HepG2 (cell line): ENCODE results near the gene NPB. TPM values are rescaled to one million over a fixed set of nuclear protein-coding genes. Genes with fewer than 3 reads are reported as not detected.

Experiments used
- ATAC-seq: fragments of 200-7000 bp; cut with Tn5 transposase; 3 replicates; pipeline ENCODE4 v1.9.1; 2020; ENCODE audit warnings: mild to moderate bottlenecking, moderate library complexity
- BruUV-seq: library from RNA; stranded (reverse); fragments of 400-500 nt; replicated peaks from 2 replicates; lab custom pipeline; 2021; lab: Mats Ljungman, UMichigan
- CTCF ChIA-PET: fragments of 300-600 bp; formaldehyde crosslinking; extraction: SDS; loops from one replicate; lab custom pipeline; 2021; ENCODE audit warnings: low total read pairs, inconsistent platforms, low intra/inter-chr PET ratio; lab: Yijun Ruan, JAX
- POLR2A ChIA-PET: fragments of 350-600 bp; sonication (Branson Sonifier 250); formaldehyde crosslinking; loops from one replicate; lab custom pipeline; 2020; ENCODE audit warnings: antibody characterized with exemption, inconsistent platforms; lab: Yijun Ruan, JAX
- DNase-seq: peaks from one replicate; pipeline ENCODE4 v3.0.0-alpha.2; 2015; ENCODE audit warnings: low spot score
- FAIRE-seq: peaks from 3 replicates; lab custom pipeline; 2011; peaks lifted over from hg19 to GRCh38; lab: Jason Lieb, UNC
- H2AFZ ChIP-seq: one replicate; pipeline ENCODE4 v1.6.1; 2011; ENCODE audit warnings: low read length, inconsistent platforms
- H3K27ac ChIP-seq: fragments of 300-600 bp; 3 replicates; pipeline ENCODE4 v1.8.0; 2011; ENCODE audit warnings: mixed run types, mild to moderate bottlenecking, mixed read lengths, low read length, inconsistent platforms; ENCODE audit not compliant: insufficient read depth; ENCODE audit errors: extremely low read length
- H3K27me3 ChIP-seq, 2 experiments: fragments of 200-600 bp in 1 of 2; 2 replicates in 1 of 2; 3 replicates in 1 of 2; pipeline versions ENCODE4 v1.6.0 to v1.8.0; 2011; ENCODE audit warnings: low read length in 2 of 2, mild to moderate bottlenecking in 2 of 2, moderate library complexity in 2 of 2, inconsistent platforms in 1 of 2; ENCODE audit not compliant: insufficient read depth in 2 of 2, control insufficient read depth in 1 of 2
- H3K36me3 ChIP-seq, 2 experiments: fragments of 200-600 bp in 1 of 2; replicated peaks in 1 of 2; 2 replicates in 1 of 2; 3 replicates in 1 of 2; pipeline versions ENCODE4 v1.5.1 to v1.8.0; 2011; ENCODE audit warnings: low read length in 2 of 2, inconsistent platforms in 1 of 2; ENCODE audit not compliant: insufficient read depth in 2 of 2, control insufficient read depth in 1 of 2
- H3K4me1 ChIP-seq: 2 replicates; pipeline ENCODE4 v1.5.1; 2012; ENCODE audit warnings: low read length, inconsistent platforms; ENCODE audit not compliant: insufficient read depth
- H3K4me2 ChIP-seq: 2 replicates; pipeline ENCODE4 v1.6.0; 2011; ENCODE audit warnings: low read depth, low read length, inconsistent platforms
- H3K4me3 ChIP-seq, 3 experiments: fragments of 200-600 bp in 1 of 3; sonication (generic), shearing (Covaris generic) in 1 of 3; replicated peaks in 1 of 3; 2 replicates each; pipeline ENCODE4 v1.5.1; 2011 to 2016; ENCODE audit warnings: low read length in 3 of 3, inconsistent platforms in 2 of 3, low read depth in 2 of 3, mild to moderate bottlenecking in 2 of 3, control low read depth in 1 of 3, mixed read lengths in 1 of 3; ENCODE audit not compliant: insufficient read depth in 1 of 3
- H3K79me2 ChIP-seq: one replicate; pipeline ENCODE4 v1.6.1; 2011; ENCODE audit warnings: low read length, inconsistent platforms; ENCODE audit not compliant: insufficient read depth
- H3K9ac ChIP-seq: 2 replicates; pipeline ENCODE4 v1.6.0; 2011; ENCODE audit warnings: mild to moderate bottlenecking, low read depth, low read length, inconsistent platforms; ENCODE audit not compliant: insufficient read depth
- H3K9me3 ChIP-seq: 2 replicates; pipeline ENCODE4 v1.5.1; 2012; ENCODE audit warnings: mild to moderate bottlenecking, low read length
- H4K20me1 ChIP-seq: 2 replicates; pipeline ENCODE4 v1.6.0; 2011; ENCODE audit warnings: inconsistent platforms, mild to moderate bottlenecking, low read length, moderate library complexity; ENCODE audit not compliant: insufficient read depth
- ADNP ChIP-seq: sonication (generic); formaldehyde crosslinking; IDR thresholded peaks from 2 replicates; pipeline ENCODE4 v1.4.0; 2020; ENCODE audit warnings: missing genetic modification reagents
- ATF7-NPFF ChIP-seq: sonication (generic); formaldehyde crosslinking; IDR thresholded peaks from 2 replicates; pipeline ENCODE4 v1.8.1; 2023; ENCODE audit warnings: mild to moderate bottlenecking, low read depth, missing genetic modification reagents, moderate library complexity
- CENPT ChIP-seq: sonication (generic); formaldehyde crosslinking; IDR thresholded peaks from 2 replicates; pipeline ENCODE4 v1.8.0; 2022; ENCODE audit warnings: low read depth, mild to moderate bottlenecking, moderate library complexity, missing genetic modification reagents
- KDM4B ChIP-seq: sonication (generic); formaldehyde crosslinking; IDR thresholded peaks from 2 replicates; pipeline ENCODE4 v1.4.0; 2020; ENCODE audit warnings: missing genetic modification reagents
- LCORL ChIP-seq, 2 experiments: fragments of 450-650 bp in 1 of 2; sonication (generic) in 1 of 2; formaldehyde crosslinking in 1 of 2; IDR thresholded peaks; 2 replicates each; pipeline versions ENCODE4 v1.5.0 to v1.6.1; 2017 to 2020; ENCODE audit warnings: antibody characterized with exemption in 1 of 2, missing genetic modification reagents in 1 of 2
- MYPOP ChIP-seq: sonication (generic); formaldehyde crosslinking; IDR thresholded peaks from 2 replicates; pipeline ENCODE4 v1.8.1; 2023; ENCODE audit warnings: mild to moderate bottlenecking, moderate library complexity, missing genetic modification reagents
- PTBP1 ChIP-seq: fragments of 200-400 bp; formaldehyde crosslinking; IDR thresholded peaks from 2 replicates; pipeline ENCODE4 v1.6.1; 2018; ENCODE audit warnings: low read length, low read depth; ENCODE audit not compliant: poor library complexity, severe bottlenecking
- SNAPC4 ChIP-seq: sonication (generic); formaldehyde crosslinking; IDR thresholded peaks from 2 replicates; pipeline ENCODE4 v1.4.0; 2020; ENCODE audit warnings: mild to moderate bottlenecking, missing genetic modification reagents
- SP5 ChIP-seq: IDR thresholded peaks from 2 replicates; pipeline ENCODE4 v1.6.1; 2016; ENCODE audit warnings: low read depth, borderline replicate concordance
- ZBTB14 ChIP-seq: sonication (generic); formaldehyde crosslinking; IDR thresholded peaks from 2 replicates; pipeline ENCODE4 v1.4.0; 2020; ENCODE audit warnings: missing genetic modification reagents
- ZNF234 ChIP-seq: sonication (generic); formaldehyde crosslinking; conservative IDR thresholded peaks from 2 replicates; pipeline ENCODE4 v1.5.1; 2020; ENCODE audit warnings: mild to moderate bottlenecking, missing genetic modification reagents
- ZNF354B ChIP-seq: sonication (generic); formaldehyde crosslinking; IDR thresholded peaks from 2 replicates; pipeline ENCODE4 v1.8.0; 2022; ENCODE audit warnings: mild to moderate bottlenecking, missing genetic modification reagents
- ZNF564 ChIP-seq: sonication (generic); formaldehyde crosslinking; IDR thresholded peaks from 2 replicates; pipeline ENCODE4 v1.8.1; 2023; ENCODE audit warnings: mild to moderate bottlenecking, missing genetic modification reagents
- ZNF614 ChIP-seq: IDR thresholded peaks from 2 replicates; pipeline ENCODE4 v1.6.1; 2018; ENCODE audit warnings: missing biosample characterization, missing genetic modification reagents, inconsistent platforms, borderline replicate concordance
- ZNF766 ChIP-seq: sonication (generic); formaldehyde crosslinking; IDR thresholded peaks from 2 replicates; pipeline ENCODE4 v1.5.0; 2020; ENCODE audit warnings: missing genetic modification reagents, borderline replicate concordance
- ZNF781 ChIP-seq: sonication (generic); formaldehyde crosslinking; IDR thresholded peaks from 2 replicates; pipeline ENCODE4 v1.5.1; 2020; ENCODE audit warnings: borderline replicate concordance, mild to moderate bottlenecking, missing genetic modification reagents; ENCODE audit errors: not compliant biosample characterization
- WGBS: methylation state at CpG from one replicate; pipeline ENCODE4 v1.1.6; 2017; ENCODE audit warnings: low lambda C conversion rate; 5-methylcytosine and 5-hydroxymethylcytosine counted together
- in situ Hi-C: cut with HindIII; loops from 2 replicates; pipeline ENCODE4 v1.10.0; 2017; ENCODE audit warnings: low pct_unique_long_range_greater_than_20kb; ENCODE audit not compliant: extremely low pct_ligation_motif_present
- intact Hi-C: fragments of 100-400 bp; cut with micrococcal nuclease; formaldehyde crosslinking; loops from one replicate; pipeline ENCODE4 v1.10.0; 2022; ENCODE audit not compliant: unreplicated experiment
- polyA plus RNA-seq, 8 experiments: library from polyadenylated mRNA; depleted of rRNA in 3 of 8; stranded (reverse) in 7 of 8; unstranded in 1 of 8; fragments of >200 nt; fragmentation: Illumina TruSeq in 4 of 8; extraction: Trizol in 4 of 8; gene quantifications; 2 replicates each; pipeline versions ENCODE4 v1.2.1 to v1.2.3, GENCODE V29; 2011 to 2016; ENCODE audit warnings: low read depth in 4 of 8, missing spikeins in 1 of 8, mixed read lengths in 1 of 8; ENCODE audit not compliant: insufficient read depth in 1 of 8
- total RNA-seq, 5 experiments: library from RNA; depleted of rRNA; stranded (reverse); fragments of >200 nt; fragmentation: Illumina TruSeq; extraction: Trizol; gene quantifications; 2 replicates each; pipeline ENCODE4 v1.2.3, GENCODE V29; 2016; ENCODE audit warnings: low read depth in 1 of 5

NPB gene
- total and polyA plus RNA-seq, 2 of the 13 experiments (the other 11 are each of a cell fraction or from before 2014, with no cell fraction given) = 0.11 to 0.93 TPM

- peaks cover 31 to 55% of the 10 kb centered on the region in 2 experiments for H3K36me3 ChIP-seq
- in situ Hi-C loops = no loop called here
- ATAC-seq (peak; percentile 5), DNase-seq (no peak), FAIRE-seq (peak; percentile 32)
- H3K4me2 ChIP-seq = peak overlapping the region; percentile 68
- peaks cover 5% of the 10 kb centered on the region; the same call in 1 of the 2 replicates for H4K20me1 ChIP-seq
- H3K4me1 ChIP-seq = peaks cover 16% of the 10 kb centered on the region
- ChIA-PET CTCF (no interaction called here), POLR2A (interaction anchor here (0.6 to 2.9 kb wide), 9 partner anchors 9 to 120 kb away, joined by 3 to 16 read pairs (median 6); partner anchors contain the start of genes ALYREF, ANAPC11, CENPX and LRRC45)
- no peaks in the 10 kb centered on the region for H3K27me3 ChIP-seq
- H3K9me3 ChIP-seq = no peaks in the 10 kb centered on the region
- intact Hi-C loops = no loop called here
- H3K4me3 ChIP-seq = peak overlapping the region; percentile 17 to 65 (median 35); a peak in 4 of 6 replicates
- H2AFZ ChIP-seq = no peak overlapping the region
- BruUV-seq = no TSS peak
- H3K79me2 ChIP-seq = no peaks in the 10 kb centered on the region
- no peak overlapping the region for H3K27ac ChIP-seq
- peak overlapping the region; percentile 35; the same call in 1 of the 2 replicates for H3K9ac ChIP-seq
- 72% methylated on average over 13 of the region's 21 CpGs for WGBS
- no peak for TF ChIP-seq PTBP1
- no peak for TF ChIP-seq SP5 (CRISPR knock-in tag)
- no peak for TF ChIP-seq ZBTB14
- no peak for TF ChIP-seq ATF7-NPFF (CRISPR knock-in tag)
- TF ChIP-seq ADNP = no peak
- no peak for TF ChIP-seq CENPT
- no peak for TF ChIP-seq ZNF354B
- TF ChIP-seq ZNF766 (CRISPR knock-in tag) = no peak
- no peak for TF ChIP-seq MYPOP (CRISPR knock-in tag)
- no peak for TF ChIP-seq KDM4B (CRISPR knock-in tag)
- 0 out of 2 replicates have a peak, but pooled peaks have one; percentile 36 for TF ChIP-seq SNAPC4
- TF ChIP-seq ZNF781 (CRISPR knock-in tag) = peak; percentile 31
- no peak for TF ChIP-seq LCORL (IDR thresholded peaks at IDR 0.05)
- TF ChIP-seq LCORL (CRISPR knock-in tag; IDR thresholded peaks at IDR 0.05) = no peak
- TF ChIP-seq ZNF234 (CRISPR knock-in tag) = no peak
- TF ChIP-seq ZNF614 (CRISPR knock-in tag) = no peak
- TF ChIP-seq ZNF564 (CRISPR knock-in tag) = no peak
These were observed 643 bp upstream of the NPB start for GRCh38 chr17:81901167-81902022.
